Measurements from ENCODE around the gene TMOD2. TPM values are rescaled to one million over a fixed set of nuclear protein-coding genes. Genes with fewer than 3 reads are reported as not detected.
"Not testable (repeated sequence)": the region's sequence is repeated elsewhere in the genome, so short reads cannot be mapped to it uniquely, and the experiment has no call there.

The TMOD2 gene
- total RNA-seq, 4 donors from 2014 or later, result 7.8 to 18.7 (median 9.5) TPM

GRCh38 chr15:51781506-51781905, 30.1 kb downstream of the TMOD2 start:
- Histone ChIP-seq H3K27me3 (no peaks in the 10 kb centered on the region), H3K4me1 (peaks cover 3% of the 10 kb centered on the region), H3K36me3 (peaks cover 5% of the 10 kb centered on the region), H3K27ac (no peak overlapping the region), H3K4me3 (no peak overlapping the region), H3K9me3 (no peaks in the 10 kb centered on the region)
- DNase-seq (ENCODE audit: low spot score in 2 of 2), result no peak
- TF ChIP-seq, protein P1, sequence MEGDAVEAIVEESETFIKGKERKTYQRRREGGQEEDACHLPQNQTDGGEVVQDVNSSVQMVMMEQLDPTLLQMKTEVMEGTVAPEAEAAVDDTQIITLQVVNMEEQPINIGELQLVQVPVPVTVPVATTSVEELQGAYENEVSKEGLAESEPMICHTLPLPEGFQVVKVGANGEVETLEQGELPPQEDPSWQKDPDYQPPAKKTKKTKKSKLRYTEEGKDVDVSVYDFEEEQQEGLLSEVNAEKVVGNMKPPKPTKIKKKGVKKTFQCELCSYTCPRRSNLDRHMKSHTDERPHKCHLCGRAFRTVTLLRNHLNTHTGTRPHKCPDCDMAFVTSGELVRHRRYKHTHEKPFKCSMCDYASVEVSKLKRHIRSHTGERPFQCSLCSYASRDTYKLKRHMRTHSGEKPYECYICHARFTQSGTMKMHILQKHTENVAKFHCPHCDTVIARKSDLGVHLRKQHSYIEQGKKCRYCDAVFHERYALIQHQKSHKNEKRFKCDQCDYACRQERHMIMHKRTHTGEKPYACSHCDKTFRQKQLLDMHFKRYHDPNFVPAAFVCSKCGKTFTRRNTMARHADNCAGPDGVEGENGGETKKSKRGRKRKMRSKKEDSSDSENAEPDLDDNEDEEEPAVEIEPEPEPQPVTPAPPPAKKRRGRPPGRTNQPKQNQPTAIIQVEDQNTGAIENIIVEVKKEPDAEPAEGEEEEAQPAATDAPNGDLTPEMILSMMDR (IDR thresholded peaks at IDR 0.05), result no peak
- TF ChIP-seq EP300 (IDR thresholded peaks at IDR 0.05) (no peak), POLR2A (IDR thresholded peaks at IDR 0.05) (no peak), POLR2AphosphoS5 (IDR thresholded peaks at IDR 0.05) (no peak)
- 65% methylated on average over 2 of the region's 2 CpGs for WGBS

DNA sequence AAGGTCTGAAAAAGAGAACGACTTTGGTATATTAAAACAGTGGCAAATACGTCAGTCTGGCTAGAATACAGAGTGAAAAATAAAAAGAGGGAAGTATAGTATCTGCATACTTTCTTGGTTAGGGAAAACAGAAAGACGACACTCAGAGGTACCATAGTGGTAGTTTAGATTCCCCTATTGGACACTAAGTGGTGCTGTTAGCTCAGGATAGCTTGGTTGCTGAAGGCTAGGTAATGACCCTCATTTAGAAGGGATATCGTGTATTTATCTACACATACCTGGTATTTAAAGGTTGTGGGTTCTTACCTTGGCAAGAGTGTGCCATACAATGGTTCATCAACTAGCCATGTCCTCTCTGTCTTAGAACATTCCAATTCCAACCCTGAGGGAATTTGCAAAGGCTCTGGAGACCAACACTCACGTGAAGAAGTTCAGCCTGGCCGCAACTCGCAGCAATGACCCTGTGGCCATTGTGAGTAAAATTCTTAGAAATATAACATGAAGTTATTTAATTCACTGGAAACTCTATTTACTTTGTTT, 31.0 kb downstream of the TMOD2 start:
- H3K27ac ChIP-seq, result no peak overlapping the region
- no peaks in the 10 kb centered on the region for H3K9me3 ChIP-seq
- no peak for TF ChIP-seq EP300 (IDR thresholded peaks at IDR 0.05)
- TF ChIP-seq, protein P1 (IDR thresholded peaks at IDR 0.05), result no peak
- TF ChIP-seq POLR2AphosphoS5 (IDR thresholded peaks at IDR 0.05), result no peak
- TF ChIP-seq POLR2A (IDR thresholded peaks at IDR 0.05), result no peak
- DNase-seq (ENCODE audit: low spot score in 2 of 2), result no peak
- peaks cover 5% of the 10 kb centered on the region for H3K36me3 ChIP-seq
- WGBS, result 82% methylated on average over 7 of the region's 7 CpGs
- no peaks in the 10 kb centered on the region for H3K27me3 ChIP-seq
- H3K4me1 ChIP-seq, result no peaks in the 10 kb centered on the region
- H3K4me3 ChIP-seq, result no peak overlapping the region

GRCh38 chr15:51783967-51784366, 32.6 kb downstream of the TMOD2 start:
- DNase-seq (ENCODE audit: low spot score in 2 of 2), result no peak
- Histone ChIP-seq H3K4me1 (no peaks in the 10 kb centered on the region), H3K9me3 (no peaks in the 10 kb centered on the region), H3K36me3 (peaks cover 5% of the 10 kb centered on the region), H3K27me3 (no peaks in the 10 kb centered on the region), H3K4me3 (no peak overlapping the region), H3K27ac (no peak overlapping the region)
- TF ChIP-seq, protein P1 (IDR thresholded peaks at IDR 0.05), result no peak
- TF ChIP-seq POLR2A (IDR thresholded peaks at IDR 0.05) (no peak), EP300 (IDR thresholded peaks at IDR 0.05) (no peak), POLR2AphosphoS5 (IDR thresholded peaks at IDR 0.05) (no peak)
- 86% methylated on average over 3 of the region's 3 CpGs for WGBS

GRCh38 chr15:51787130-51787529, 35.7 kb downstream of the TMOD2 start:
- 91% methylated on average over 11 of the region's 11 CpGs for WGBS
- H3K36me3 ChIP-seq; H3K4me3 ChIP-seq; DNase-seq (ENCODE audit: low spot score in 2 of 2); H3K27me3 ChIP-seq; H3K27ac ChIP-seq; H3K9me3 ChIP-seq; H3K4me1 ChIP-seq: not testable (repeated sequence)

- not testable (repeated sequence) for H3K27me3 ChIP-seq; H3K4me3 ChIP-seq; H3K4me1 ChIP-seq; H3K9me3 ChIP-seq; DNase-seq (ENCODE audit: low spot score in 2 of 2); H3K27ac ChIP-seq; H3K36me3 ChIP-seq
- 95% methylated on average over 4 of the region's 4 CpGs for WGBS
Measured at GRCh38 chr15:51792474-51792873, 41.1 kb downstream of the TMOD2 start.

DNA sequence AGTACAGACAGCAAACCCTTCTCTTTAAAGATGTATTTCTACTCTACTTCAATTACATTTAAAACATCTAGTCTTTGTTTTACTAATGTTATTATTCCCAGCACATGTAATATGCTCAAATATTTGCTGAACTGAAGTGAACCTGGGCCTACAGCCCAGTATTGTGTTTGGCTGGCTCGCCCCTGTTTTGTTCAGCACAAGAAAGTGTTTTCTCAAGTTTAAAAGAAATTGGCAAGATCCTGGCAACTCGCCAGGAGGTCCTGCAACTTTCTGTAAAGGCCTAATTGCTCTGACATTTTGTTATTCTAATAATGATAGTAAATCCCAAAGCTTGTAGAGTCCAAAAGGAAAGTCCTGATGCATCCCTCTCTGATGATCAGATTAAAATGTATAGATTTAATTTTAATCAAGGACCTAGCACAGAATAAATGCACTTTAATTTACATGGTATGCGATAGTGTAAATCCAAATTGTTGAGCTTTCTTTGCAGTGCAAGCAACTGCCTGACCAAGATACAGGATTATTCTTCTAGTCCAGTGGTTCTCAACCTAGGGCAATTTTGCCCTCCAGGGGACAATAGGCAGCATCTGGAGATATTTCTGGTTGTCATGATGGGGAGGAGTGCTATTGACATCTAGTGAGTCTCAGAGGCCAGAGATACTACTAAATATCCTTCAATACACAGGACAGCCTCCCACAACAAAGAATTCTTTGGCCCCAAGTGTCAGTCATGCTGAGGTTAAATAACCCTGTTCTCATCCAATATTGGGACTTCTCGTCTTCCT, 42.3 kb downstream of the TMOD2 start:
- H3K27ac ChIP-seq, result no peak overlapping the region
- no peak for DNase-seq (ENCODE audit: low spot score in 2 of 2)
- TF ChIP-seq POLR2A (IDR thresholded peaks at IDR 0.05) (no peak), POLR2AphosphoS5 (IDR thresholded peaks at IDR 0.05) (no peak), EP300 (IDR thresholded peaks at IDR 0.05) (no peak)
- TF ChIP-seq, protein P1 (IDR thresholded peaks at IDR 0.05), result no peak
- peaks cover 2% of the 10 kb centered on the region for H3K4me1 ChIP-seq
- WGBS, result 57% methylated on average over 4 of the region's 4 CpGs
- H3K9me3 ChIP-seq, result no peaks in the 10 kb centered on the region
- H3K4me3 ChIP-seq, result no peak overlapping the region
- H3K27me3 ChIP-seq, result no peaks in the 10 kb centered on the region
- peaks cover 6% of the 10 kb centered on the region for H3K36me3 ChIP-seq

All from suprapubic skin (tissue), 4 donors.